Panc1 (cell line): ENCODE measurements around the gene GNG7. TPM values are rescaled to one million over a fixed set of nuclear protein-coding genes. Genes with fewer than 3 reads are reported as not detected.
A peak's percentile ranks its signal among the peaks of the same experiment; 100 is the strongest.
"Not testable (repeated sequence)": the region's sequence is repeated elsewhere in the genome, so short reads cannot be mapped to it uniquely, and the experiment has no call there.

ENCODE experiments used
- ATAC-seq: fragments of 200-7000 bp; cut with Tn5 transposase; 2 replicates; pipeline ENCODE4 v1.9.1; 2020; ENCODE audit warnings: mild to moderate bottlenecking, moderate library complexity
- BruUV-seq: library from RNA; stranded (reverse); fragments of 400-500 nt; replicated peaks from 2 replicates; lab custom pipeline; 2021; lab: Mats Ljungman, UMichigan
- CTCF ChIA-PET: fragments of 300-600 bp; sonication (Branson Sonifier 250); formaldehyde crosslinking; loops from one replicate; lab custom pipeline; 2022; ENCODE audit warnings: antibody characterized with exemption; lab: Charles Lee
- POLR2A ChIA-PET: fragments of 300-600 bp; sonication (Branson Sonifier 250); formaldehyde crosslinking; loops from one replicate; lab custom pipeline; 2022; ENCODE audit warnings: antibody characterized with exemption; lab: Charles Lee
- DNase-seq: peaks from one replicate; pipeline ENCODE4 v3.0.0-alpha.2; 2010; ENCODE audit warnings: low read depth, low spot score
- H3K27ac ChIP-seq: 2 replicates; pipeline ENCODE4 v1.5.1; 2011; ENCODE audit warnings: mild to moderate bottlenecking, low read length, inconsistent platforms
- H3K27me3 ChIP-seq: fragments of 200-500 bp; sonication (Bioruptor generic); 2 replicates; pipeline ENCODE4 v1.6.0; 2014; ENCODE audit warnings: low read length, inconsistent platforms; ENCODE audit not compliant: control insufficient read depth, insufficient read depth
- H3K36me3 ChIP-seq: fragments of 200-500 bp; sonication (Bioruptor generic); 2 replicates; pipeline ENCODE4 v1.5.1; 2014; ENCODE audit warnings: inconsistent platforms, mild to moderate bottlenecking, low read length, moderate library complexity; ENCODE audit not compliant: control insufficient read depth, insufficient read depth
- H3K4me1 ChIP-seq: 2 replicates; pipeline ENCODE4 v1.5.1; 2011; ENCODE audit warnings: inconsistent platforms, mild to moderate bottlenecking, low read length, moderate library complexity; ENCODE audit not compliant: control insufficient read depth, insufficient read depth
- H3K4me3 ChIP-seq, 2 experiments: 2 replicates each; pipeline ENCODE4 v1.5.1; 2011 to 2012; ENCODE audit warnings: low read depth in 2 of 2, low read length in 2 of 2, mild to moderate bottlenecking in 2 of 2, inconsistent platforms in 1 of 2, moderate library complexity in 1 of 2
- H3K9me3 ChIP-seq: fragments of 200-500 bp; sonication (Bioruptor generic); 2 replicates; pipeline ENCODE4 v1.5.1; 2014; ENCODE audit warnings: low read depth, mild to moderate bottlenecking, inconsistent platforms, low read length, moderate library complexity; ENCODE audit not compliant: control insufficient read depth, insufficient read depth
- CTCF ChIP-seq: fragments of 450-650 bp; IDR thresholded peaks from 2 replicates; pipeline ENCODE4 v1.5.1; 2017; ENCODE audit warnings: mild to moderate bottlenecking
- POLR2AphosphoS5 ChIP-seq: IDR thresholded peaks from 2 replicates; pipeline ENCODE4 v1.6.1; 2012; ENCODE audit warnings: mild to moderate bottlenecking, low read depth, low read length, moderate library complexity
- REST ChIP-seq, 2 experiments: IDR thresholded peaks; 2 replicates each; pipeline ENCODE4 v1.6.1; 2011 to 2012; ENCODE audit warnings: low read depth in 2 of 2, control low read depth in 1 of 2, low read length in 1 of 2, mild to moderate bottlenecking in 1 of 2, moderate library complexity in 1 of 2; ENCODE audit not compliant: insufficient read depth in 1 of 2
- SIN3A ChIP-seq: IDR thresholded peaks from 2 replicates; pipeline ENCODE4 v1.6.1; 2012; ENCODE audit warnings: low read depth, mild to moderate bottlenecking, low read length, moderate library complexity, borderline replicate concordance; ENCODE audit not compliant: insufficient read depth
- TCF7L2 ChIP-seq: IDR thresholded peaks from 2 replicates; pipeline ENCODE4 v1.6.1; 2011; ENCODE audit warnings: mild to moderate bottlenecking, low read depth, low read length, inconsistent platforms
- in situ Hi-C: cut with HindIII; loops from 2 replicates; pipeline ENCODE4 v1.10.0; 2016; ENCODE audit warnings: low sequenced_read_pairs, low pct_unique_long_range_greater_than_20kb
- intact Hi-C: fragments of 100-400 bp; cut with micrococcal nuclease; formaldehyde crosslinking; loops from one replicate; pipeline ENCODE4 v1.10.0; 2022; ENCODE audit not compliant: unreplicated experiment
- total RNA-seq: library from RNA; stranded (reverse); gene quantifications from one replicate; pipeline ENCODE4 v1.2.1, GENCODE V29; 2021; ENCODE audit not compliant: unreplicated experiment

The GNG7 gene
- total RNA-seq, 1 experiment from 2014 or later: 0.74 TPM

DNA sequence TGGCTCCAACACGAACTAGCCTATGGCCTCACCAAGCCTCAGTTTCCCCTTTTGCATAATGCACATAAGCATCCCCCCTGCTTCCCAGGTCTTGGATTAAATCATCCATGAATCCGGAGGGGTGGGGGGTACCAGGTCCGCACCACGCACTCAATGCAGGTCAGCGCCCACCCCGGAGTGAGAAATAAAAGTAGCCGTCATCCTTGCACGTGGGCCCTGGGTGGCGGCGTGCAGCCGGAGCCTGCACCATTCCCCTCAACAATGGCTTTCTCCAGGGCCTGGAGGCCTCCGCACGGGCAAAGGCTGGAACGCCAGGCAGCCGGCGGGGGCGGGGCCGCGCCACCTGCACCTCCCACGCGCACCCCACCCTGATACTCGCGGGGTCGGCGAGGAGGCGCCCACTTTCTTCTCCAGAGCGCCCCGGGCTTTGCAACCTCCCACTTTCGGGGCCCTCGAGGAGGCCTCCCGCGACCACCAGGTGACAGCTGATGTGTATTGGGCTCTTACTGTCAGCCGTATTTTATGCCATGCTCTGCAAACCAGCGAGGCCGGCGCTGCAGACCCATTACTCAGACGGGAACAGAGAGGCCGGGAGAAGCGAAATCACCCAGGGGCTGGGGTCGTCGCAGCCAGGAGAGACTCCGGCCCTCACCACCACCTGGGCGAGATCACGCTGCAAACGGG is 227.3 kb downstream of the GNG7 start:
- no TSS peak for BruUV-seq
- in situ Hi-C loops: no loop called here
- no peak for DNase-seq
- no peaks in the 10 kb centered on the region for H3K9me3 ChIP-seq
- H3K4me3 ChIP-seq: peak overlapping the region; percentile 82 to 94
- H3K36me3 ChIP-seq: peaks cover 3% of the 10 kb centered on the region
- H3K4me1 ChIP-seq: peaks cover 7% of the 10 kb centered on the region
- ATAC-seq: peak; percentile 44
- no peaks in the 10 kb centered on the region for H3K27me3 ChIP-seq
- intact Hi-C loops: loop anchor here (2.0 to 10.0 kb wide), 2 partner anchors 70 to 136 kb away; no protein-coding TSS in a partner anchor
- ChIA-PET POLR2A (interaction anchor here (1.0 to 1.6 kb wide), 5 partner anchors 65 to 124 kb away, joined by 3 to 11 read pairs (median 5); no protein-coding TSS in a partner anchor), CTCF (interaction anchor here (1.0 to 1.6 kb wide), 2 partner anchors 104 to 136 kb away, joined by 5 to 6 read pairs; no protein-coding TSS in a partner anchor)
- 0 out of 2 replicates have a peak, but pooled peaks have one; percentile 68 for TF ChIP-seq SIN3A
- TF ChIP-seq POLR2AphosphoS5: no peak
- peak overlapping the region; percentile 75 for H3K27ac ChIP-seq

DNA sequence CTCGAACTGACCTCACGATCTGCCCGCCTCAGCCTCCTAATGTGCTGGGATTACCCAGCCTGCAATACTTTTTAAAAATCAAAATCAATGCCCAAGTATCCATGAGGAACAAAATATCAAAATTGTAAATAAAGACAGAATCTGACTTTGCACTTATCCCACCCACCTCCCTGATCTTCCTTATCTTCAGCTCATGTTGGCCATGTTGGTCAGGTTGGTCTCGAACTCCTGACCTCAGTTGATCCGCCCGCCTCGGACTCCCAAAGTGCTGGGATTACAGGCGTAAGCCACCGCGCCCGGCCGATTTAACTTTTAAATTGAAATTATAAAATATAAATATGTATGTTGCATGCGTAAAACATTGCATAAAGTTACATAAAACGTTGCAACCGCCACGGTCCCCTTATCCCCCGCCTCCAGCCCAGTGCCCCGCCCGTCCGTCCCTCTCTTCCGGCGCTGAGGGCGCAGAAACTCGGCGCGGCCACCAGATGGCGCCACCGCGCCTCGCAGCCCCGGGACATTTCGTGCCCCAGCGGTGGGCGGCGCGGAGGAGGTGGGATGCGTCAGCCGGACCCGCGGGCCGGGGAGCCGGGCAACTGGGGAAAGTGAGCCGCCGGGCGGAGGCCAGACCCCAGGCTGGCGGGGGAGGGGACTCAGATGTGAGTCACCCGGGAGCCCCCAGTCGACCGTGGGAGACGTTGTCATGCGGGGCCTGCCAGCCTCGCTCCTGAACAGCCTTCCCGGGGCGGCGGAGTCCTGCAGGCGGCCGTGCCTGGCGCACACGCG is 228.1 kb downstream of the GNG7 start:
- in situ Hi-C loops: no loop called here
- intact Hi-C loops: loop anchor here (2.0 to 10.0 kb wide), 2 partner anchors 70 to 136 kb away; no protein-coding TSS in a partner anchor

DNA sequence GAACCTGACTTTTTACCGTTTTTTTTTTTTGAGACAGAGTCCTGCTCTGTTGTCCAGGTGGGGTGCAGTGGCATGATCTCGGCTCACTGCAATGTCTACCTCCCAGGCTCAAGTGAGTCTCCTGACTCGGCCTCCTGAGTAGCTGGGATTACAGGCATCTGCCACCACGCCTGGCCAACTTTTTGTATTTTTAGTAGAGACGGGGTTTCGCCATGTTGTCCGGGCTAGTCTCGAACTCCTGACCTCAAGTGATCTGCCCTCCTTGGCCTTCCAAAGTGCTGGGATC is 232.6 kb downstream of the GNG7 start:
- H3K27me3 ChIP-seq, POLR2A ChIA-PET, H3K27ac ChIP-seq, H3K4me3 ChIP-seq, H3K9me3 ChIP-seq, ATAC-seq, H3K36me3 ChIP-seq, DNase-seq, H3K4me1 ChIP-seq, BruUV-seq, in situ Hi-C loops: not testable (repeated sequence)
- CTCF ChIA-PET: interaction anchor here (0.7 kb wide), 1 partner anchor 109 kb away, joined by 4 read pairs; no protein-coding TSS in a partner anchor
- intact Hi-C loops: loop anchor here (10.0 kb wide), 1 partner anchor 75 kb away; no protein-coding TSS in a partner anchor

More for the DNA sequence above, 228.1 kb downstream of the GNG7 start:
- Histone ChIP-seq H3K4me1 (peaks cover 3% of the 10 kb centered on the region; the same call in 1 of the 2 replicates), H3K36me3 (peaks cover 3% of the 10 kb centered on the region), H3K27ac (peak overlapping the region; percentile 80), H3K9me3 (no peaks in the 10 kb centered on the region), H3K27me3 (no peaks in the 10 kb centered on the region), H3K4me3 (peak overlapping the region; percentile 82 to 94)
- ATAC-seq: peak; percentile 32
- POLR2A ChIA-PET: no interaction called here
- peak; percentile 92 for TF ChIP-seq CTCF
- no peak for TF ChIP-seq POLR2AphosphoS5
- TF ChIP-seq TCF7L2: no peak
- no peak for TF ChIP-seq SIN3A
- TF ChIP-seq REST (IDR thresholded peaks at IDR 0.05; ENCODE audit: insufficient read depth in 1 of 2, low read depth in 2 of 2, low read length in 1 of 2): 0 out of 4 replicates have a peak, but pooled peaks of 1 of the 2 experiments have one; percentile 21
- no TSS peak for BruUV-seq
- DNase-seq: no peak
- CTCF ChIA-PET: interaction anchor here (0.6 to 1.6 kb wide), 3 partner anchors 103 to 158 kb away, joined by 4 to 9 read pairs (median 6); no protein-coding TSS in a partner anchor
